ENCODE measurements around the gene CD151. TPM values are rescaled to one million over a fixed set of nuclear protein-coding genes. Genes with fewer than 3 reads are reported as not detected.

The CD151 gene
- total RNA-seq (2022) (472 and 482 TPM in 2 replicates), Bru-seq, nascent RNA (percentile 72 among the genes with signal in this experiment), BruChase-seq, experiment 1, labeled RNA remaining after a 6-hour chase (percentile 94 among the genes with signal in this experiment), BruChase-seq, experiment 2, labeled RNA remaining after a 2-hour chase (percentile 89 among the genes with signal in this experiment)
- long read RNA-seq, transcript CD151-202 (9 exons, 1,658 nt): major isoform, 230 of 533 reads
- long read RNA-seq, transcript CD151-220 (8 exons, 1,835 nt): minor isoform, 12 of 533 reads
- long read RNA-seq, transcript CD151-201 (9 exons, 1,545 nt): minor isoform, 33 of 533 reads
- long read RNA-seq, transcript CD151-203 (8 exons, 1,486 nt): minor isoform, 63 of 533 reads
- long read RNA-seq, partial matches to known transcripts: 108 of 533 reads
- long read RNA-seq, other reads (novel, unspliced or antisense): 84 of 533 reads

DNA sequence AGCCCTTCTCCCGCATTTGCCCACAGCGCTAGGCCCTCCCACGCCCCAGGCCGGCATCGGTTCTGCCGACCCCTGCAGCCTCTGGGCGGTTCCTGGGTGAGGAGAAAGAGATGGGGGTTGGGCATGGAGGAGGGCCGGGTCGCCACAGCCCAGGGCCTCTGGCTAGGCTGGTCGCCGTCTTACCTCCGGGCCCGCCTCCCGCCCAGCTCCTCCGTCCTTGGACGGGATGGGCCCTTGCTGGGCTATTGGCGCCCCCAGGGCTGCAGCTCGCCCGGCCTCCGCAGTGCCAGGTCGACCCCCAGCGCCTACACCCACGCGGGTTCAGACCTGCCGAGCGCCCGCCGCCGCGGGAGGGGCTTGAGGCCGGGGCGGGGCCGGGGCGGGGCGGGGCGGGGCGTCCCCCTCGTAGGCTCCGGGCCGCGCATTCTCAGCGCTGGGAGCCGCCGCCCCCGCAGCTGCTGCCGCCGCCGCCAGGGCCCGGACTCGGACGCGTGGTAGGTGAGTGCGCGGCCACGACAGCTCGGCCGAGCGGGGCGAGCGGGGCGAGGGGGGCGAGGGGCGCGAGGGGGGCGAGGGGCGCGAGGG, at the start of gene CD151:
TSS of gene CD151 (plus strand) at position 424 of the 585 bp plus-strand sequence. CDS start 3,118 bp downstream, outside the sequence.
- Mint-ChIP-seq H3K9me3 (ENCODE audit: low read depth, unreplicated experiment) (no peaks in the 10 kb centered on the region), H3K27me3 (ENCODE audit: unreplicated experiment) (no peaks in the 10 kb centered on the region), H3K4me1 (ENCODE audit: low read depth, unreplicated experiment) (peaks cover 32% of the 10 kb centered on the region), H3K36me3 (ENCODE audit: insufficient read depth, unreplicated experiment) (peaks cover 95% of the 10 kb centered on the region), H3K4me3 (ENCODE audit: low read depth, unreplicated experiment) (peak within 1 kb of the TSS; percentile 78), H3K27ac (ENCODE audit: unreplicated experiment) (peak within 1 kb of the TSS; percentile 71)
- CTCF ChIA-PET: interaction anchor here (0.5 kb wide), 1 partner anchor 278 kb away, joined by 4 read pairs; no protein-coding TSS in a partner anchor
- no peak for TF ChIP-seq CTCF (IDR thresholded peaks at IDR 0.05; ENCODE audit: unreplicated experiment)
- intact Hi-C loops (cut with micrococcal nuclease; ENCODE audit: unreplicated experiment): no loop called here
- no TSS peak for BruUV-seq (replicated peaks)
- peak; percentile 59 for DNase-seq

DNA sequence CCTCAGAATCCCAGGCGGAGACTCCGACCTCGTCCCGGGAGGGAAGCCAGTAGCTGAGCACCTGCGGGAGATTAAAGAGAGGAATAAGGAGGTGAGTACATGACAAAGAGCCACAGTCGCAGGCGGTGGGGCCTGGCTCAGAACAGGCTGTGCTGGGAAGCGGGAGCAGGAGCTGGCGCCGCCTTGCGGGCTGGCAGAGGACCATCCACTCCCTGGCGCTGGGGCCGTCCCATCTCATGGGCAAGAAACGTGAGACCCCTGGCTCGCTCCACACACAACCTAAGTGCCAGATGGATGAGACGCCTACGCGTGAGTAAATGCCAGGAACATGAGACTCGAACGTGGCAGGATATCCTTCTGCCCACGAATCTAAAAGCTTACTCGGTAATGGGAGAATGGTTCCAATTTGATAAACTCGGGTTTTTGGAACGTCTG, 49.2 kb upstream of the CD151 start:
- no peak for DNase-seq
- BruUV-seq (replicated peaks): no TSS peak
- peaks cover 45% of the 10 kb centered on the region for H3K36me3 Mint-ChIP-seq (ENCODE audit: insufficient read depth, unreplicated experiment)
- H3K4me3 Mint-ChIP-seq (ENCODE audit: low read depth, unreplicated experiment): no peak overlapping the region
- no peak overlapping the region for H3K27ac Mint-ChIP-seq (ENCODE audit: unreplicated experiment)
- CTCF ChIA-PET: no interaction called here
- no peaks in the 10 kb centered on the region for H3K9me3 Mint-ChIP-seq (ENCODE audit: low read depth, unreplicated experiment)
- no peaks in the 10 kb centered on the region for H3K27me3 Mint-ChIP-seq (ENCODE audit: unreplicated experiment)
- no peak for TF ChIP-seq CTCF (IDR thresholded peaks at IDR 0.05; ENCODE audit: unreplicated experiment)
- intact Hi-C loops (cut with micrococcal nuclease; ENCODE audit: unreplicated experiment): no loop called here
- no peaks in the 10 kb centered on the region for H3K4me1 Mint-ChIP-seq (ENCODE audit: low read depth, unreplicated experiment)

DNA sequence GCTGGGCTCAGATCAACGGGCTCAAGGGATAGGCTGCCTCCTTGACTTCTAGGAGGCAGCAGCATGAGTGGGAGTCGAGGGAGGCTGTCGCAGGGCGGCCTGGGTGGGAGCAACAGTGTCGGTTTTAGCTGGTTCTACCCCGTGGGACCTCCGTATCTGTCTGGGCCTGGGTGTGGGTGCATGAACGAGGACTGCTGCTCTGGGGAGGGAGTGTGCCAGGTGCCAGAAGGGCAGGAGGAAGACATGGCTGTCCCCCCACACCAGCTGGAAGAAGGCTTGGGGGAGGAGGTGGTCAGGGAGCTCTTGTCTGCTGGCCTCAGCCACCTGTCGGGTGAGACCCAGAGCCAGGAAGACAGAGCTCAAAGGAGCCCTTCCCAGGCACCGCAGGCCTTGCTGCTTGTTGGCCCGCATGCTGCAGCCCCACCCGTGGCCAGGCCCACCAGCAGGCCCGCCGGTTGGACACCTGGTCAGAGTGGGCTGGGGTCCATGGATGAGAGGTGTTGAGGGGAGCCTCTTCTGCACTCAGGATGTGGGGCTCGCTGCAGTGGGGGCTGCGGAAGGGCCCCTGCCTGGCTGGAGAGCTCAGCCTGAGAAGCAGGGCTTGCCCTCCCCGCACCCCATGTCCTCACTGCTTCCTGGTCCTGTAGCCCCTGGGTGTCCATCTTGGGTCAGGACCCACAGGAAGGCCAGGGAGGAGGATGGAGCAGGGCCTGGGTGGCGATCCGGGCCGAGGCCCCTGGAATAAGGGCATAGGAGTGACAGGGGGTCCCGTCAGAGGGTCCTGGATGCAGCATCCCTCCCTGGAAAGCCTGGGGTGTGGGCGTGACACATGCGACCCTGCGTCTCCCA, 46.3 kb upstream of the CD151 start:
- intact Hi-C loops (cut with micrococcal nuclease; ENCODE audit: unreplicated experiment): no loop called here
- DNase-seq: no peak
- Mint-ChIP-seq H3K4me1 (ENCODE audit: low read depth, unreplicated experiment) (no peaks in the 10 kb centered on the region), H3K9me3 (ENCODE audit: low read depth, unreplicated experiment) (no peaks in the 10 kb centered on the region), H3K36me3 (ENCODE audit: insufficient read depth, unreplicated experiment) (peaks cover 49% of the 10 kb centered on the region), H3K27ac (ENCODE audit: unreplicated experiment) (no peak overlapping the region), H3K27me3 (ENCODE audit: unreplicated experiment) (no peaks in the 10 kb centered on the region), H3K4me3 (ENCODE audit: low read depth, unreplicated experiment) (no peak overlapping the region)
- CTCF ChIA-PET: interaction anchor here (0.6 kb wide), 1 partner anchor 9 kb away, joined by 4 read pairs; no protein-coding TSS in a partner anchor
- TF ChIP-seq CTCF (IDR thresholded peaks at IDR 0.05; ENCODE audit: unreplicated experiment): no peak
- no TSS peak for BruUV-seq (replicated peaks)

DNA sequence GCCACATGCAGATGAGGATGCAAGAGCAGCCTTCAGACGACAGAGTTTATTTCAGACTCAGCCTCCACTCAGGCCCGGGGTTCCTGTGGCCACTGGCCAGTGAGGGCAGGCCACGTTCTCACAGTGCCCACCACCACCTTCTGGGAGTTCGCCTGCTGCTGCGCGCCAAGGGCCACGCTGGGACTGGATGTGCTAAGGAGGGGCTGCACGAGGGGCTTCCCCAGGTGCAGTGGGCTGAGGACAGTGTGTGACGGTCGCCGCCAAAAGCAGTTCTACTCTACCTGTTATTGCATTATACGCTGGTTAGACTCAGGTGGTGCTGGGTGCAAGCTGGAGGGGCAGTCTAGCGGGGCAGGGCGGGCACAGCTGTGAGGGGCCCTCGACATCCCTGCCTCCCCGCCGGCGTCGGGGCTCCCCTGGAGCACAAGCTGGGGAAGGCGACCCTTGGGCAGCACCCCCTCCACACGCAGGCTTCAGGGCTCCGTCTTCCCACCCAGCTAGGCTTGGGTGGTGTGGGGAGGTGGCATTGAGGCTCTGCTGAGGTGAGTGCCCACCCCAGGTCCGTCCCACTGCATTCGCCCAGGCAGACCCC, 45.6 kb upstream of the CD151 start:
- intact Hi-C loops (cut with micrococcal nuclease; ENCODE audit: unreplicated experiment): no loop called here
- no peaks in the 10 kb centered on the region for H3K27me3 Mint-ChIP-seq (ENCODE audit: unreplicated experiment)
- no TSS peak for BruUV-seq (replicated peaks)
- no peaks in the 10 kb centered on the region for H3K9me3 Mint-ChIP-seq (ENCODE audit: low read depth, unreplicated experiment)
- CTCF ChIA-PET: no interaction called here
- no peak overlapping the region for H3K27ac Mint-ChIP-seq (ENCODE audit: unreplicated experiment)
- peaks cover 49% of the 10 kb centered on the region for H3K36me3 Mint-ChIP-seq (ENCODE audit: insufficient read depth, unreplicated experiment)
- H3K4me3 Mint-ChIP-seq (ENCODE audit: low read depth, unreplicated experiment): no peak overlapping the region
- no peak for TF ChIP-seq CTCF (IDR thresholded peaks at IDR 0.05; ENCODE audit: unreplicated experiment)
- no peak for DNase-seq
- H3K4me1 Mint-ChIP-seq (ENCODE audit: low read depth, unreplicated experiment): no peaks in the 10 kb centered on the region
